ENCODE results near the gene TIMM13. TPM values are rescaled to one million over a fixed set of nuclear protein-coding genes. Genes with fewer than 3 reads are reported as not detected.

TIMM13 gene
- total and polyA plus RNA-seq, 9 of the 15 experiments (the other 6 are each of a cell fraction or from before 2014, with no cell fraction given) = 17.6 to 215 (median 71.8) TPM

DNA sequence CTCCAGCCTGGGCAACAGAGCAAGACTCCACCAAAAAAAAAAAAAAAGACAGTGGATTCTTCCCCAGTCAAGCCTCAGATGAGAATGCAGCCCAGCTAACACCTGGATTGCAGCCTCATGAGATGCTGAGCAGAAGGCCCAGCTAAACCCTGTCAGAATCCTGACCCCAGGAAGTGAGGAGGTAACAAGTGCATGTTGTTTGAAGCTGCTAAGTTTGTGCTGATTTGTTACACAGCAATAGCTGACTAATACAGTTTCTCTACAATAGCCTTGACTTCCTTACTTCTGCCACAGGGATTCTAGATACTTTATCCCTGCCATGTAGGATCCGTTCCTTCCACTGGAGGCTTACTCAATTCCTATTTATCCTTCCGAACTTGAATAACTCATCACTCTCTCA lies 46.8 kb downstream of the TIMM13 start (continued):
- TF ChIP-seq, protein P1, sequence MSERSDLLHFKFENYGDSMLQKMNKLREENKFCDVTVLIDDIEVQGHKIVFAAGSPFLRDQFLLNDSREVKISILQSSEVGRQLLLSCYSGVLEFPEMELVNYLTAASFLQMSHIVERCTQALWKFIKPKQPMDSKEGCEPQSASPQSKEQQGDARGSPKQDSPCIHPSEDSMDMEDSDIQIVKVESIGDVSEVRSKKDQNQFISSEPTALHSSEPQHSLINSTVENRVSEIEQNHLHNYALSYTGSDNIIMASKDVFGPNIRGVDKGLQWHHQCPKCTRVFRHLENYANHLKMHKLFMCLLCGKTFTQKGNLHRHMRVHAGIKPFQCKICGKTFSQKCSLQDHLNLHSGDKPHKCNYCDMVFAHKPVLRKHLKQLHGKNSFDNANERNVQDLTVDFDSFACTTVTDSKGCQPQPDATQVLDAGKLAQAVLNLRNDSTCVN (CRISPR knock-in tag; IDR thresholded peaks at IDR 0.05) = no peak
- TF ChIP-seq BCOR (IDR thresholded peaks at IDR 0.05) (peak; percentile 87), ELF2 (CRISPR knock-in tag; IDR thresholded peaks at IDR 0.05) (no peak), ZNF239 (CRISPR knock-in tag; IDR thresholded peaks at IDR 0.05) (no peak), CBX3 (IDR thresholded peaks at IDR 0.05; ENCODE audit: borderline replicate concordance in 1 of 2, low read length in 2 of 2) (peak in 1 of 2 experiments; percentile 77; a peak in 1 of 3 replicates), FOXP1 (CRISPR knock-in tag; IDR thresholded peaks at IDR 0.05) (no peak), ADNP (tag; IDR thresholded peaks at IDR 0.05) (0 out of 2 replicates have a peak, but pooled peaks have one; percentile 34), DACH1 (IDR thresholded peaks at IDR 0.05; ENCODE audit: partially characterized antibody) (no peak), ZNF121 (CRISPR knock-in tag; conservative IDR thresholded peaks at IDR 0.05) (peak; percentile 34), PML (IDR thresholded peaks at IDR 0.05; ENCODE audit: low read length) (no peak), HMGN3 (IDR thresholded peaks at IDR 0.05; ENCODE audit: borderline replicate concordance, extremely low read depth, insufficient read length, low read depth, low read length) (no peak), L3MBTL2 (IDR thresholded peaks at IDR 0.05) (no peak), JUN (IDR thresholded peaks at IDR 0.05; ENCODE audit: borderline replicate concordance, low read depth, low read length) (no peak), JUN (CRISPR knock-in tag; IDR thresholded peaks at IDR 0.05; ENCODE audit: borderline replicate concordance) (no peak)
- TF ChIP-seq, protein P2, sequence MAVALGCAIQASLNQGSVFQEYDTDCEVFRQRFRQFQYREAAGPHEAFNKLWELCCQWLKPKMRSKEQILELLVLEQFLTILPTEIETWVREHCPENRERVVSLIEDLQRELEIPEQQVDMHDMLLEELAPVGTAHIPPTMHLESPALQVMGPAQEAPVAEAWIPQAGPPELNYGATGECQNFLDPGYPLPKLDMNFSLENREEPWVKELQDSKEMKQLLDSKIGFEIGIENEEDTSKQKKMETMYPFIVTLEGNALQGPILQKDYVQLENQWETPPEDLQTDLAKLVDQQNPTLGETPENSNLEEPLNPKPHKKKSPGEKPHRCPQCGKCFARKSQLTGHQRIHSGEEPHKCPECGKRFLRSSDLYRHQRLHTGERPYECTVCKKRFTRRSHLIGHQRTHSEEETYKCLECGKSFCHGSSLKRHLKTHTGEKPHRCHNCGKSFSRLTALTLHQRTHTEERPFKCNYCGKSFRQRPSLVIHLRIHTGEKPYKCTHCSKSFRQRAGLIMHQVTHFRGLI (CRISPR knock-in tag; IDR thresholded peaks at IDR 0.05) = no peak

Data from K562 (cell line).